Activated CD8-positive, alpha-beta memory T cell treated with anti-CD3 and anti-CD28 coated beads, Interleukin-2, amount 10 ng/mL, durations not matched to agents 7 days and 5 days (primary cell): Measurements from ENCODE around the gene AGPS. TPM values are rescaled to one million over a fixed set of nuclear protein-coding genes. Genes with fewer than 3 reads are reported as not detected.
A peak's percentile ranks its signal among the peaks of the same experiment; 100 is the strongest.

Experiments
- ATAC-seq: fragments of 150-1000 bp; cut with Tn5 transposase; one replicate; pipeline ENCODE4 v1.10.0; 2021; ENCODE audit warnings: moderate library complexity
- CTCF ChIA-PET: fragments of 350-600 bp; sonication (Branson Sonifier 250); formaldehyde crosslinking; loops from one replicate; lab custom pipeline; 2021; ENCODE audit warnings: antibody characterized with exemption; lab: Charles Lee
- DNase-seq: peaks from one replicate; pipeline ENCODE4 v3.0.0-alpha.2; 2020
- H3K27ac Mint-ChIP-seq: one replicate; pipeline ENCODE4 v1.8.0; 2021; ENCODE audit warnings: mild to moderate bottlenecking, mixed read lengths
- H3K27me3 Mint-ChIP-seq: one replicate; pipeline ENCODE4 v1.8.0; 2021; ENCODE audit warnings: mixed read lengths
- H3K36me3 Mint-ChIP-seq: one replicate; pipeline ENCODE4 v1.8.0; 2021; ENCODE audit warnings: mild to moderate bottlenecking, mixed read lengths
- H3K4me1 Mint-ChIP-seq: one replicate; pipeline ENCODE4 v1.8.0; 2021; ENCODE audit warnings: mixed read lengths
- H3K4me3 Mint-ChIP-seq: one replicate; pipeline ENCODE4 v1.8.0; 2021; ENCODE audit warnings: mild to moderate bottlenecking, moderate library complexity, mixed read lengths
- H3K9me3 Mint-ChIP-seq: one replicate; pipeline ENCODE4 v1.8.0; 2022; ENCODE audit warnings: low read depth, mixed read lengths
- total RNA-seq, 2 experiments: library from RNA; stranded (reverse); gene quantifications; one replicate each; pipeline ENCODE4 v1.2.3, GENCODE V29; 2021

The AGPS gene
- total RNA-seq, 2 experiments from 2014 or later: 58.5 to 60.9 TPM

GRCh38 chr2:177394594-177394973 is 2.0 kb downstream of the AGPS start:
- Mint-ChIP-seq H3K27ac (no peak overlapping the region), H3K9me3 (no peaks in the 10 kb centered on the region), H3K27me3 (no peaks in the 10 kb centered on the region), H3K36me3 (peaks cover 26% of the 10 kb centered on the region), H3K4me1 (peaks cover 68% of the 10 kb centered on the region), H3K4me3 (peak overlapping the region; percentile 5)
- CTCF ChIA-PET: interaction anchor here (1.3 to 4.0 kb wide), 4 partner anchors 59 to 233 kb away, joined by 4 to 16 read pairs (median 4); no protein-coding TSS in a partner anchor
- ATAC-seq (no peak), DNase-seq (no peak)

- CTCF ChIA-PET: interaction anchor here (1.7 kb wide), 1 partner anchor 234 kb away, joined by 4 read pairs; no protein-coding TSS in a partner anchor
- no peak overlapping the region for H3K4me3 Mint-ChIP-seq
These were observed 2.9 kb downstream of the AGPS start for GRCh38 chr2:177395351-177396065.

DNA sequence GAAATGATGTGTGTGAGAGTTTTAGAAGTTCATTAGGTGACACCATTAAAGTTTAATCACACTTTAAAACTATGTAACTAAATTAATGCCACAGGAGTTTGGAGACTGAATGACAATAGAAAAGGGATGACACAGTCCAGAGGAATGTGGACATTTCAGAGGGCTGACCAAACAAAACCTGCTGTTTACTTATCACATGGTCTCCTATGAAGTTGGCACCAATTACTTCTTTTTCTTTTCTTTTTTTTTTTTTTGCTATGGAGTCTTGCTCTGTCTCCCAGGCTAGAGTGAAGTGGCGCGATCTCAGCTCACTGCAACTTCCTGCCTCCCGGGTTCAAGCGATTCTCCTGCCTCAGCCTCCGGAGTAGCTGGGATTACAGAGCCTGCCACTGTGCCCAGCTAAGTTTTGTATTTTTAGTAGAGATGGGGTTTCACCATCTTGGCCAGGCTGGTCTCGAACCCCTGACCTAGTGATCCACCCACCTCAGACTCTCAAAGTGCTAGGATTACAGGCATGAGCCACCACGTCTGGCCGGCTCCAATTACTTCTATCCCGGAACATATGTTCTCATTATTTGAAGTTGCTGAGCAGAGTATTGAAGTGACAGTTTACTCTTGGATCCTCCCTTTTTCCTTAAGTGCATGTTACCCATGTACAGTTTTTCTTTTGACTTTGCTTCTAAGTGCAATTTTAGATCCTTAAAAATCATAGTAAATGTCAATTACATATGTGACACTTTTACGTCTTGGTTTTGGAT is 4.3 kb downstream of the AGPS start:
- no peak for ATAC-seq
- Mint-ChIP-seq H3K4me1 (peaks cover 65% of the 10 kb centered on the region), H3K9me3 (no peaks in the 10 kb centered on the region), H3K36me3 (peaks cover 25% of the 10 kb centered on the region), H3K27ac (no peak overlapping the region), H3K4me3 (no peak overlapping the region), H3K27me3 (no peaks in the 10 kb centered on the region)
- DNase-seq: no peak
- CTCF ChIA-PET: interaction anchor here (0.8 kb wide), 1 partner anchor 21 kb away, joined by 3 read pairs; no protein-coding TSS in a partner anchor

More at GRCh38 chr2:177395351-177396065, 2.9 kb downstream of the AGPS start:
- no peak overlapping the region for H3K27ac Mint-ChIP-seq
- H3K27me3 Mint-ChIP-seq: no peaks in the 10 kb centered on the region
- ATAC-seq (no peak), DNase-seq (no peak)
- peaks cover 23% of the 10 kb centered on the region for H3K36me3 Mint-ChIP-seq
- H3K9me3 Mint-ChIP-seq: no peaks in the 10 kb centered on the region
- peaks cover 69% of the 10 kb centered on the region for H3K4me1 Mint-ChIP-seq

- peaks cover 62% of the 10 kb centered on the region for H3K4me1 Mint-ChIP-seq
- H3K27me3 Mint-ChIP-seq: no peaks in the 10 kb centered on the region
- ATAC-seq: no peak
- no peak for DNase-seq
- H3K4me3 Mint-ChIP-seq: no peak overlapping the region
- H3K36me3 Mint-ChIP-seq: peaks cover 29% of the 10 kb centered on the region
- H3K9me3 Mint-ChIP-seq: no peaks in the 10 kb centered on the region
- H3K27ac Mint-ChIP-seq: no peak overlapping the region
- CTCF ChIA-PET: interaction anchor here (1.8 kb wide), 1 partner anchor 62 kb away, joined by 4 read pairs; no protein-coding TSS in a partner anchor
These were observed 5.1 kb downstream of the AGPS start for GRCh38 chr2:177397481-177398289.

GRCh38 chr2:177398290-177398683 is 5.7 kb downstream of the AGPS start:
- ATAC-seq: no peak
- Mint-ChIP-seq H3K36me3 (peaks cover 33% of the 10 kb centered on the region), H3K4me3 (no peak overlapping the region), H3K4me1 (peaks cover 61% of the 10 kb centered on the region), H3K9me3 (no peaks in the 10 kb centered on the region), H3K27ac (no peak overlapping the region), H3K27me3 (no peaks in the 10 kb centered on the region)
- no peak for DNase-seq
- CTCF ChIA-PET: interaction anchor here (1.8 kb wide), 1 partner anchor 63 kb away, joined by 4 read pairs; no protein-coding TSS in a partner anchor

DNA sequence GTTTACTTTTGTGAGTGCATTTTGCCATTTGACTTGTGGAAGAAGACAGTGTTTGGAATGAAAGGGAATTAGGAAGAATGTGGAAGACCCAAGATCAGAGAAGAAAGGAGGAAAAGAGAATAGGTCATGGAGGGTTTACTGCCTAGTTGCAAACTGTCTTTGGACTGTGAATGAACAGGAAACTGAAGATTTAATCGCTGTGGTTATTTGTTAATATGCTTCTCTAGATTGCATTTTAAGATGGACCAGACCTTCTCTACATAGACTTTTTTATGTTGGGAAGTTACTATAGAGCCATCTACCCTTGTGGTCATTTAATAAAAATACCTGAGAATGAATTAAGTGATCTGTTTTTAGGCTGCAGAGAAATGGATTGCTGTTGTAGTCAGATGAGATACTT is 6.2 kb downstream of the AGPS start:
- Mint-ChIP-seq H3K9me3 (no peaks in the 10 kb centered on the region), H3K4me3 (no peak overlapping the region), H3K27ac (no peak overlapping the region), H3K27me3 (no peaks in the 10 kb centered on the region), H3K4me1 (peaks cover 56% of the 10 kb centered on the region), H3K36me3 (peaks cover 31% of the 10 kb centered on the region)
- no peak for DNase-seq
- ATAC-seq: no peak
- CTCF ChIA-PET: interaction anchor here (1.8 kb wide), 1 partner anchor 63 kb away, joined by 4 read pairs; no protein-coding TSS in a partner anchor

- Mint-ChIP-seq H3K4me1 (peaks cover 55% of the 10 kb centered on the region), H3K27me3 (no peaks in the 10 kb centered on the region), H3K9me3 (no peaks in the 10 kb centered on the region), H3K27ac (no peak overlapping the region), H3K36me3 (peaks cover 29% of the 10 kb centered on the region), H3K4me3 (no peak overlapping the region)
- CTCF ChIA-PET: interaction anchor here (1.8 kb wide), 1 partner anchor 64 kb away, joined by 4 read pairs; no protein-coding TSS in a partner anchor
- DNase-seq (no peak), ATAC-seq (no peak)
These were observed 6.8 kb downstream of the AGPS start for GRCh38 chr2:177399376-177399775.

DNA sequence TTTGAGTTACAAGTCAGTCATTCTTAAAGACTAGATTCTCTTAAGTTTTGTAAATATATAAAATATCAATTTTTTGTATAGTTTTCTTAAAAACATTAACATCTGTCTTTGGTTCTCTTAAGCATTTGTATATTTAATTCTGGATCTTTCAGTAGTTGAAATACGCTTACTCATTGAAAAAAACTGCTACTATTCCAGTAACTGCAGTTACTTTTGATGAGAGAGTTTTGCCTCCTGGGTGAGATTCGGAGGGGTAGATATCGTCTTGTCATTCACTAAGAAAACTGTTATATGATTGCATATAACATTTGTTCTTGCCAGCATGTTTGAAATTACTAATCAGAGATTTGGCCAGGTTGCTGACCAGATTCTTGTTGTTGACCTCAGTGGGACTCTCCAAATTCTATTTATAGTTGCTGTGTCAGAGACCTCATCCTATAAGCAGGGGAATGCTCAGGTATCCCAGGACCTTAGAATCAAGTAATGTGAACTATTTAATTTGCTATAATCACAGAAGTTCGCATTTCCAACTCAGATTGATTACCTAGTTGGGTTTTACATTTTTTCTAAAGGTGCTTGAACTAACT is 7.9 kb downstream of the AGPS start:
- ATAC-seq (no peak), DNase-seq (no peak)
- CTCF ChIA-PET: no interaction called here
- no peaks in the 10 kb centered on the region for H3K9me3 Mint-ChIP-seq
- H3K27me3 Mint-ChIP-seq: no peaks in the 10 kb centered on the region
- H3K4me1 Mint-ChIP-seq: peaks cover 48% of the 10 kb centered on the region
- no peak overlapping the region for H3K4me3 Mint-ChIP-seq
- H3K36me3 Mint-ChIP-seq: peaks cover 24% of the 10 kb centered on the region
- no peak overlapping the region for H3K27ac Mint-ChIP-seq

DNA sequence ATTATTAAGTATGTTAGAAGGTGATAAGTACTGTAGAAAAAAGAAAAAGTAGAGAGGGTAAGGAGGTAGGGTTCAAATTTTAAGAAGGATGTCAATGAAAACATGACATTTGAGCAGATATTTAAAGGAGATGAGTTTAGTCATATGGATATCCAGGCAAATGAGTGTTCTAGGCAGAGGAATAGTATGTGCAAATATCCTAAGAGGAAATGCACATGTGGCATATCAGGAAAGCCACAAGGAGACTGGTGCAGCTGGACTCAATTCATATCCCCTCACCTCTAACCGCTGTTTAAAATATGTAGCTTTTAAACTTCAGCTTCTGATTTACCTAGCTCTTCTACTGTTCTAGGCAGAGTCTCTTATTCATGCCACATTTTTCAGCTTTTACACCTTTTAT is 9.5 kb downstream of the AGPS start:
- Mint-ChIP-seq H3K36me3 (peaks cover 23% of the 10 kb centered on the region), H3K27ac (no peak overlapping the region), H3K27me3 (no peaks in the 10 kb centered on the region), H3K9me3 (peaks cover 2% of the 10 kb centered on the region), H3K4me1 (peaks cover 35% of the 10 kb centered on the region), H3K4me3 (no peak overlapping the region)
- DNase-seq: no peak
- CTCF ChIA-PET: no interaction called here
- no peak for ATAC-seq

DNA sequence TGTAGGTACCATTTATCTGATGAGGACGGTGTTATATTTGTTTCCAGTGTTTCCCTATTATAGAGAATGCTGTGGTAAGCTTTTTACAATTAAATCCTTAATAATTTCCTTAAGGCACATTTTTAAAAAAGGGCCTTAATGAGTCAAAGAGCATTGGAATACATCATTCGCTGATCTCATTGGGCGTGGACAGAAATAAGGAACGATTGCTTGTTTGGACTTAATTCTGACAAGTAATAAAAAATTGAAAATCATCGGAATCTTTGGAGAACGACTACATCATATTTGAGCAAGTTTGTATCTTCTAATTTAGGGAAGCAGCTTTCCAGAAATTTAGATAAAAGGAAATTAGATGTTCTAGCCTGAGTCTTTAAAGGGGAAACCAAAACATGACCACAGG is 11.3 kb downstream of the AGPS start:
- H3K27me3 Mint-ChIP-seq: no peaks in the 10 kb centered on the region
- H3K9me3 Mint-ChIP-seq: peaks cover 2% of the 10 kb centered on the region
- H3K4me3 Mint-ChIP-seq: no peak overlapping the region
- CTCF ChIA-PET: interaction anchor here (1.2 kb wide), 1 partner anchor 13 kb away, joined by 3 read pairs; no protein-coding TSS in a partner anchor
- no peak overlapping the region for H3K27ac Mint-ChIP-seq
- no peak for ATAC-seq
- no peak for DNase-seq
- peaks cover 26% of the 10 kb centered on the region for H3K36me3 Mint-ChIP-seq
- H3K4me1 Mint-ChIP-seq: peaks cover 19% of the 10 kb centered on the region

DNA sequence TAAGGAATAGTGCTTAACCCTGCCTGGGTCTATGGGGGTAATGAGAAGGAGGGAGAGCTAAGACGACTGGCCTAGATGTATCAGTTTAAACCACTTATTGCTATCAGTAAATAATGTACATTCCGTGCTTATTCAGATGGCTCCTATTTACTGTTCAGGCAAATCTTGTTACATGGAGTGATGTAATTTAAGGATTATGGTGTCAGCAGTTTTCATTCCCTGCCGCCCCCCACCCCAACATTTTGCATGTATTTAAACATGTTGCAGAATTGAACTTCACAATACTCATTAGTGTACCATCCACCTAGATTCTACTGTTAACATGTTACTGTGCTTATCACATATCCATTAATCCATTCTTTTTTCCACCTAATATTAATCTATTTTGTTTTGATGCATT is 11.7 kb downstream of the AGPS start:
- Mint-ChIP-seq H3K36me3 (peaks cover 26% of the 10 kb centered on the region), H3K4me1 (peaks cover 15% of the 10 kb centered on the region), H3K27me3 (no peaks in the 10 kb centered on the region), H3K4me3 (no peak overlapping the region), H3K27ac (no peak overlapping the region), H3K9me3 (peaks cover 2% of the 10 kb centered on the region)
- DNase-seq: no peak
- CTCF ChIA-PET: interaction anchor here (1.2 to 1.6 kb wide), 2 partner anchors 11 to 12 kb away, joined by 3 to 6 read pairs; partner anchors contain the start of gene AGPS
- no peak for ATAC-seq

GRCh38 chr2:177405029-177405692 is 12.6 kb downstream of the AGPS start:
- Mint-ChIP-seq H3K36me3 (peaks cover 29% of the 10 kb centered on the region), H3K4me1 (peaks cover 11% of the 10 kb centered on the region)

More at GRCh38 chr2:177405029-177405692, 12.6 kb downstream of the AGPS start:
- ATAC-seq (no peak), DNase-seq (no peak)
- no peaks in the 10 kb centered on the region for H3K27me3 Mint-ChIP-seq
- CTCF ChIA-PET: interaction anchor here (0.7 to 1.6 kb wide), 3 partner anchors 9 to 12 kb away, joined by 3 to 6 read pairs (median 5); partner anchors contain the start of gene AGPS
- no peak overlapping the region for H3K27ac Mint-ChIP-seq
- peaks cover 2% of the 10 kb centered on the region for H3K9me3 Mint-ChIP-seq
- H3K4me3 Mint-ChIP-seq: no peak overlapping the region
